Measurements from ENCODE around the gene SMYD3.

- TF ChIP-seq POLR2A (IDR thresholded peaks at IDR 0.05) (no peak), CTCF (IDR thresholded peaks at IDR 0.05) (no peak)
These were observed 730.9 kb downstream of the SMYD3 start for GRCh38 chr1:245776139-245776538.
